ENCODE measurements around the gene SMYD1.

SMYD1 gene

GRCh38 chr2:88125344-88125923, 57.8 kb downstream of the SMYD1 start:
- no peak for TF ChIP-seq MAX (IDR thresholded peaks at IDR 0.05)
- TF ChIP-seq CEBPB (IDR thresholded peaks at IDR 0.05), result no peak
- no peak for TF ChIP-seq CREB1 (IDR thresholded peaks at IDR 0.05; ENCODE audit: low read depth)
- no peak for TF ChIP-seq EGR1 (IDR thresholded peaks at IDR 0.05)
- TF ChIP-seq, protein P1, sequence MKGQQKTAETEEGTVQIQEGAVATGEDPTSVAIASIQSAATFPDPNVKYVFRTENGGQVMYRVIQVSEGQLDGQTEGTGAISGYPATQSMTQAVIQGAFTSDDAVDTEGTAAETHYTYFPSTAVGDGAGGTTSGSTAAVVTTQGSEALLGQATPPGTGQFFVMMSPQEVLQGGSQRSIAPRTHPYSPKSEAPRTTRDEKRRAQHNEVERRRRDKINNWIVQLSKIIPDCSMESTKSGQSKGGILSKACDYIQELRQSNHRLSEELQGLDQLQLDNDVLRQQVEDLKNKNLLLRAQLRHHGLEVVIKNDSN (IDR thresholded peaks at IDR 0.05), result no peak
- TF ChIP-seq RAD21 (IDR thresholded peaks at IDR 0.05; ENCODE audit: low read depth), result no peak
- no peak for TF ChIP-seq YY1 (IDR thresholded peaks at IDR 0.05; ENCODE audit: low read depth)
- TF ChIP-seq TEAD4 (IDR thresholded peaks at IDR 0.05), result no peak
- TF ChIP-seq FOXM1 (IDR thresholded peaks at IDR 0.05; ENCODE audit: borderline replicate concordance, low read depth), result no peak
- TF ChIP-seq EP300 (IDR thresholded peaks at IDR 0.05; ENCODE audit: borderline replicate concordance), result no peak

GRCh38 chr2:88125924-88126771, 58.5 kb downstream of the SMYD1 start:
- TF ChIP-seq RAD21 (IDR thresholded peaks at IDR 0.05; ENCODE audit: low read depth) (no peak), REST (IDR thresholded peaks at IDR 0.05; ENCODE audit: low read depth) (no peak), MAX (IDR thresholded peaks at IDR 0.05) (no peak), EP300 (IDR thresholded peaks at IDR 0.05; ENCODE audit: borderline replicate concordance) (no peak), FOXM1 (IDR thresholded peaks at IDR 0.05; ENCODE audit: borderline replicate concordance, low read depth) (no peak), NFIC (IDR thresholded peaks at IDR 0.05) (no peak), CEBPB (IDR thresholded peaks at IDR 0.05) (no peak), TCF12 (IDR thresholded peaks at IDR 0.05; ENCODE audit: low read depth) (no peak), TEAD4 (IDR thresholded peaks at IDR 0.05) (no peak), EGR1 (IDR thresholded peaks at IDR 0.05) (no peak), ZBTB7A (IDR thresholded peaks at IDR 0.05; ENCODE audit: low read depth) (no peak), CREB1 (IDR thresholded peaks at IDR 0.05; ENCODE audit: low read depth) (no peak)
- TF ChIP-seq, protein P1 (IDR thresholded peaks at IDR 0.05), result no peak

DNA sequence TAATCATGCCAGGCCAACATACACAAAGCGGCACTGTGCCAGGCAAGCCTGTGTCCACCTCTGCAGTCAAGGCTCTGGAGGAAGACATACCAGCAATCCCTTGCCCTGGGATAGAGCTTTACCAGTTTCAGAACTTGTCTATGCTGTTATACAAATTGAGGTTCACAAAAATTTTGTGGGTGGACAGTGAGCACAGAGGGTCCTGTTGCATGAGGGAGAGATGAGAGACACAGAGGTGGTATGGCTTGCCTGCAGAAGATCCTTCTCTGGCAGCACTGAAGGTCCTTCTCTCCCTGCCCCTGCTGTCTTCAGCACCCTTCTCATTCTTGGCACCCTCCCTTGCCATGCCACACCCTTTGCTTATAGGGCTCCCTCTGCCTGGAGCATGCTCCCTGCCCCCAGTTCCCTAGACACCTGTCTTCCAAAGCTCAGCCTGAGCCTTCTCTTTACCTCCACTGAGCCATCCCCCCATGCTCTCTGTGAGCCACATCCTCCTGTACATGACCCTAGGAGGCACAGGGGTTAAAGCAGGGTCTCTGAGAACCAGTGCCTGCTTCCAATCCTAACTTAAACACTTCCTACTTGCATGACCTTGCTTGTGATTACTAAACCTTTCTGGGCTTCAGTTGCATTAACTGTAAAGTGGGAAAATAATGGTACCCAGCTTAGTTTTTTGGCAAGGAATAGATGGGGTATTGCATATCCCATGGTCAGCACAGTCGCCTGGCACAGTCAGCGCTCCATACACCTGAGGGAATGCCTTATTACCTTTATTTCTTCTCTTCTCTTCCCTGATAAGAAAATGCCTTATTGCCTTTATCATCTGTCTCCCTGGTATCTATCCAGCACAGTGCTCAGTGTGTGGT, 59.4 kb downstream of the SMYD1 start:
- TF ChIP-seq MAX (IDR thresholded peaks at IDR 0.05) (no peak), TAF1 (IDR thresholded peaks at IDR 0.05; ENCODE audit: low read depth) (no peak)

DNA sequence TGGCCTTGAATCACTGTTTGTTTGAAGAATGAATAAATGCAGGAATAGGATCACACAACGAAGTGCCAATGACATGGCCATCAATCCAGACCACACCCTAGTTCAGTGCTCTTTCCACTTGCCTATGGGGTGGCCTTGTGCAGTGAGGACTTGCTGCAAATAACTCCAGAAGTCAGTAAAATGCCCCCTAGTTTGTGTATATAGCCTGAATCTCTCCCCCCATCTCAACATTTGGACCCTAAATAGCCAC, 59.9 kb downstream of the SMYD1 start:
- no peak for TF ChIP-seq REST (IDR thresholded peaks at IDR 0.05; ENCODE audit: low read depth)
- TF ChIP-seq ZBTB7A (IDR thresholded peaks at IDR 0.05; ENCODE audit: low read depth), result no peak
- TF ChIP-seq CEBPB (IDR thresholded peaks at IDR 0.05), result no peak
- no peak for TF ChIP-seq NFIC (IDR thresholded peaks at IDR 0.05)
- TF ChIP-seq TCF12 (IDR thresholded peaks at IDR 0.05; ENCODE audit: low read depth), result no peak
- no peak for TF ChIP-seq RAD21 (IDR thresholded peaks at IDR 0.05; ENCODE audit: low read depth)
- no peak for TF ChIP-seq YY1 (IDR thresholded peaks at IDR 0.05; ENCODE audit: low read depth)
- no peak for TF ChIP-seq EGR1 (IDR thresholded peaks at IDR 0.05)

DNA sequence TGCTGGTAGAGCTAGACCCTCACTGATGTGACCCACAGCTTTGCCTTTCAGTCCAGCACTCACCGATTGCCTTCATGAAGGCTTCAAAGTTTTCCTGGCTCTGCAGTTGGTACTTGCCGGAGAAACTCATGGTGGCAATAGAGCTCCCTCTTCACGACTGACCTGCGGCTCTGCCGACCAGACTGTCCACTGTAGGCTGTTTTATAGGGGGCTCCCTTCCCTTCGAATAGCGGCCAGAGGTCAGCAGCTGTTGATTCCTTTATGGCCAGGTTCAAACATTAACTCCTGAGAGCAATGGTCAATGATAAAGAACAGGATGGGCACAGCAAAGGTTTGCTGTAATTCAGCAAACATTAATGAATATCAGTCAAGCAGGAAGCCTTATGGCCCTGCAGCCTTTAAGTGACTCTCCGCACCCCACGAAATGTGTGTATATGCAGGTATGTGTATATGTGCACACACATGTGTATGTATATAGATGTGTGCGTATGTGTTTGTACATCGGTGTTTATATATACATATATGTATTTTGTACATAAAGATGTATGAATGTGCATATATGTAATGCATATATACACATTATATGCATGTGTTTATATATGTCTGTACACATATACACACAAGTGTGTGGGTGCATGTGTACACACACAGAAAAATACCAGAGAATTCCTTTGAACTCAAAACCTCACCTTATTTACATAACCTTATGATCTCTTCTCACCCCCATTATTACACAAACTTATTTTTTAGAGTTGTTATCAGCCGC, 60.4 kb downstream of the SMYD1 start, which contains the start of gene FABP1:
TSS of gene FABP1 (minus strand) at position 175 of the 766 bp plus-strand sequence. CDS start at position 130, 45 bp downstream.
- no peak for TF ChIP-seq EGR1 (IDR thresholded peaks at IDR 0.05)
